Lung (tissue), 12 donors: Measurements from ENCODE around the gene PGRMC2. TPM values are rescaled to one million over a fixed set of nuclear protein-coding genes. Genes with fewer than 3 reads are reported as not detected.

Experiments used
- ATAC-seq: fragments of 200-7000 bp; cut with Tn5 transposase; one replicate; pipeline ENCODE4 v1.9.1; 2020; ENCODE audit warnings: moderate number of reproducible peaks; ENCODE audit not compliant: insufficient read depth, low FRiP score
- DNase-seq, 3 donors: peaks; one replicate each; pipeline ENCODE4 v3.0.0-alpha.2; 2013 to 2017
- H3K27ac ChIP-seq, 2 donors: one replicate each; pipeline ENCODE4 v1.5.1; 2013; ENCODE audit warnings: mild to moderate bottlenecking in 2 of 2, moderate library complexity in 2 of 2, control low read depth in 1 of 2, inconsistent platforms in 1 of 2, low read depth in 1 of 2, low read length in 1 of 2
- H3K27me3 ChIP-seq, 3 donors: one replicate each; pipeline ENCODE4 v1.5.1; 2013; ENCODE audit warnings: low read length in 2 of 3; ENCODE audit not compliant: control insufficient read depth in 3 of 3, insufficient read depth in 3 of 3
- H3K36me3 ChIP-seq, 4 donors: one replicate each; pipeline ENCODE4 v1.5.1; 2013; ENCODE audit warnings: low read length in 4 of 4, mild to moderate bottlenecking in 1 of 4, moderate library complexity in 1 of 4; ENCODE audit not compliant: control insufficient read depth in 4 of 4, insufficient read depth in 4 of 4
- H3K4me1 ChIP-seq, 5 donors: one replicate each; pipeline ENCODE4 v1.5.1; 2013; ENCODE audit warnings: low read length in 5 of 5, mild to moderate bottlenecking in 2 of 5, moderate library complexity in 1 of 5; ENCODE audit not compliant: control insufficient read depth in 5 of 5, insufficient read depth in 5 of 5
- H3K4me3 ChIP-seq: one replicate; pipeline ENCODE4 v1.5.1; 2013; ENCODE audit warnings: mild to moderate bottlenecking, control low read depth, moderate library complexity
- H3K9ac ChIP-seq, 2 donors: one replicate each; pipeline ENCODE4 v1.5.1; 2013; ENCODE audit warnings: low read length in 2 of 2, control low read depth in 1 of 2; ENCODE audit not compliant: insufficient read depth in 1 of 2
- H3K9me3 ChIP-seq, 4 donors: one replicate each; pipeline ENCODE4 v1.5.1; 2013; ENCODE audit warnings: low read length in 3 of 4, mild to moderate bottlenecking in 1 of 4, moderate library complexity in 1 of 4; ENCODE audit not compliant: control insufficient read depth in 4 of 4, insufficient read depth in 3 of 4
- CTCF ChIP-seq: IDR thresholded peaks from 2 replicates; pipeline ENCODE4 v1.5.1; 2012; ENCODE audit warnings: mild to moderate bottlenecking; ENCODE audit errors: control extremely low read depth, extremely low read depth
- WGBS, 2 donors: extraction: QIAGEN DNeasy Blood & Tissue Kit; methylation state at CpG; one replicate each; pipeline ENCODE4 v1.1.7; 2013; 5-methylcytosine and 5-hydroxymethylcytosine counted together
- polyA plus RNA-seq, 2 donors: library from polyadenylated mRNA; stranded (reverse); fragments of 200-250 nt; gene quantifications; one replicate each; pipeline ENCODE4 v1.2.1, GENCODE V29; 2013
- total RNA-seq, 2 donors: library from RNA; depleted of rRNA in 1 of 2; stranded (reverse); fragments of >200 nt in 1 of 2; gene quantifications; one replicate each; pipeline ENCODE4 v1.2.1, GENCODE V29; 2014 to 2021
- donor health status: control.
- donor health status: control.
- donor health status: Bipolar disorder and iron deficiency.
- donor health status: healthy.
- donor health status: DM: yes; HTN: yes; CAD: no.

The PGRMC2 gene
- total and polyA plus RNA-seq, 4 donors, result 25.8 to 71.6 (median 35.3) TPM

DNA sequence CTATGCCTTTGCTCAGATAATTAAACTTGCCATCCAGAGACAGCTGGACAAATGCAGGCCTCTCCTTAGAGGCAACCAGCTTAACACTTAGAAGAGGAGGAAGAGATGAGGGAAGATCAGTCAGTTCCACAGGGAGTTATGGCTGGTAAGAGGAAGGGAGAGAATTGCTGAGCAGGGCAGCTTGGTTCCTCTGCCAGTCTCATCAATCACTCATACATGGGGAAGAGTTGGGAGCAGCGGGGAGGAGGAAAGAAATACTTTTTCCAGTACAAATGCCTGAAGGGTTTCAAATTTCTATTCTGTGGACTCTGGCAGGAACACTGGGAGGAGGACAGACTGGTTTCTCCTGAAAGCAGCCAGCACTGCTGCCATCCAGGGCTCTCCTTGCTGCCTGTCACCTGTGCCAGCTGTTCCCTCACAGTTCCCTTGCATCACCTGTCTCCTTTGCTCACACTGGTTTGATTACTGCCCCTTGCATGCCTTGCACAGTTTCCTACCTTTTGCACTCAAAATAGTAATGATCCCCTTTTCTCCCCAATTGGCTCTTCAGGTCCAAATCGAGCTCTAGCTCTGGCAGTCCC, 59.5 kb downstream of the PGRMC2 start:
- ATAC-seq, result no peak

GRCh38 chr4:128225148-128225547, 62.5 kb downstream of the PGRMC2 start:
- no peaks in the 10 kb centered on the region for H3K4me1 ChIP-seq
- no peak for TF ChIP-seq CTCF
- H3K4me3 ChIP-seq, result no peak overlapping the region
- DNase-seq (peak; percentile 51 to 64 (median 58)), ATAC-seq (no peak)
- no peaks in the 10 kb centered on the region for H3K27me3 ChIP-seq
- H3K9ac ChIP-seq, result no peak overlapping the region
- WGBS, 2 donors, result 61 to 82% methylated on average over 2 of the region's 2 CpGs
- H3K27ac ChIP-seq, result no peak overlapping the region
- no peaks in the 10 kb centered on the region for H3K9me3 ChIP-seq
- no peaks in the 10 kb centered on the region for H3K36me3 ChIP-seq

More for the DNA sequence above, 59.5 kb downstream of the PGRMC2 start:
- Histone ChIP-seq H3K36me3 (no peaks in the 10 kb centered on the region), H3K27me3 (no peaks in the 10 kb centered on the region), H3K4me1 (no peaks in the 10 kb centered on the region), H3K9me3 (no peaks in the 10 kb centered on the region), H3K27ac (no peak overlapping the region), H3K4me3 (no peak overlapping the region), H3K9ac (no peak overlapping the region)
- TF ChIP-seq CTCF, result no peak
- WGBS, 2 donors, result 63% methylated on average over 2 of the region's 2 CpGs
- DNase-seq, result peak in 2 of 3 donors; percentile 12 to 40

- no peak overlapping the region for H3K9ac ChIP-seq
- H3K36me3 ChIP-seq, result no peaks in the 10 kb centered on the region
- ATAC-seq, result no peak
Observed at GRCh38 chr4:128221586-128221985, 66.0 kb downstream of the PGRMC2 start.

More at GRCh38 chr4:128221586-128221985, 66.0 kb downstream of the PGRMC2 start:
- Histone ChIP-seq H3K4me3 (no peak overlapping the region), H3K27ac (no peak overlapping the region), H3K4me1 (no peaks in the 10 kb centered on the region), H3K9me3 (no peaks in the 10 kb centered on the region), H3K27me3 (no peaks in the 10 kb centered on the region)
- DNase-seq, result no peak
- no peak for TF ChIP-seq CTCF
